Stimulated activated CD8-positive, alpha-beta memory T cell treated with anti-CD3 and anti-CD28 coated beads, Interleukin-4, amount 100 ng/mL, for 4 hours (primary cell): ENCODE data around the gene NTMT2.
"Not testable (repeated sequence)": the region's sequence is repeated elsewhere in the genome, so short reads cannot be mapped to it uniquely, and the experiment has no call there.

Experiments
- DNase-seq, 2 donors: peaks; one replicate each; pipeline ENCODE4 v3.0.0-alpha.2; 2020; ENCODE audit warnings: low read depth in 2 of 2, low spot score in 1 of 2

NTMT2 gene

DNA sequence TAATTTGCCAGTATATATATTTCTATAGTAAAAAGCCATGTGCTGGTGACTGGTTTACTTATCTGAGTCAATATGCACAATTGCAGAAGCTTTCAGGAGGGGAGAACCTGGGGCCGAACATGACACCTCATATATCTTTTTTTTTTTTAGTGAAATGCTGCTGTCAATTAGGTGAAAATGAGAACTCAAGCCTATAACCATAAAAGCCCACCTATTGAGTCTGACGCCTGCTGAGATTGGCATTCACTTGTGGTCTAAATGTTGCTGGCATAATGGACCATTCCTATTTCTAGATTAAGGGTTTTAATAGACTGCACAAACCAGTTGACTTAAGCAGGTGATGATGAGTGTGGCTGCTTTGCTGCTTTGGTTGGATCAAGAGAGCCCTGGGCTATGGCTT lies 10.8 kb downstream of the NTMT2 start:
- DNase-seq, result no peak

DNA sequence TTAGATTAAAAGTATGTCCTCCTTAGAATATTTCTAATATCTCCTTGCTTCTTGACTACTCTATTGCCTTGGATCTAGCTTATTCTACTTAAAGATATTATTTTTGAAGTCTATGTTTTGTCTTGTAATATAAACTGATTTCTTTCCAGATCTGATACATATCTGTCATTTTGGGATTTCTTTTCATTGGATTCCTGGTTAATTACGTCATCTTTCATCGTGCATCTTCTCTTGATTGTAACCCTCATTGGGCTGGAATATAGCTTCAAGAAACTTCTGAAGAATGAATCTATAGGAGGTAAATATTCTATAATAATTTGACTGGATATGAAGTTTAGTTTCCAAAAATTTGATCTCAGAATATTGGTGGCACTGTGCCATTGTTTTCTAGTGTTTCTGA lies 12.1 kb downstream of the NTMT2 start:
- DNase-seq, result no peak

- no peak for DNase-seq
These were observed 16.9 kb downstream of the NTMT2 start for GRCh38 chr1:170162459-170163246.

DNA sequence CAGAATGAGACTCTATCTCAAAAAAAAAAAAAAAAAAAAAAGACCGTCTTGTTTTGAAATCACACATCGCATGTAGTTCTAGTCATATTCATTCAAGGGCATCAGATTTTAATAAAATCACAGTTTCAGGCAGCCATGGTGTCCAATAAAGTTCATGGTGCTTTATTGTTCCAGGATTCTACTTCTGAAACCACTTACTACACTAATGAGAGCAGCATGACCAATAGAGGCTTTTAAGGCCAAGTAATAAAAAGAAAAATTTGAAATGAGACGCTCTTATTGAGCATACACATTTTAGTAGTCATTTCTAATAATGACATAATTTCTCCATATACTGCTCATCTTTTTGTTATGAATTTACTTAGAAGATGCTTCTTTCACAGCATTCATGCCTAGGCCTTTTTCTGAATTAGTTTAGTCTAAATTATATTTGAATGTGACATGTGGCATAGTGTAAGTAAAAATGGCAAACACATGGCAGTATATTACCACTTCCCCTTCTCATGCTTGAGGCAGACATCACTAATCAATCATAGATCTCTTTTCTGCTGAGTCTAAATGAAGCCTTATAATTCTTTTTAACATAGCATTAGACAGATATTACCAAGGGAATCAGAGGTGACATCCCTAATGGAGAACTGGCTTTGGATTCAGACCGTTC lies 18.5 kb downstream of the NTMT2 start:
- no peak for DNase-seq

- no peak for DNase-seq
These were observed 20.9 kb downstream of the NTMT2 start for GRCh38 chr1:170166518-170167180.

DNA sequence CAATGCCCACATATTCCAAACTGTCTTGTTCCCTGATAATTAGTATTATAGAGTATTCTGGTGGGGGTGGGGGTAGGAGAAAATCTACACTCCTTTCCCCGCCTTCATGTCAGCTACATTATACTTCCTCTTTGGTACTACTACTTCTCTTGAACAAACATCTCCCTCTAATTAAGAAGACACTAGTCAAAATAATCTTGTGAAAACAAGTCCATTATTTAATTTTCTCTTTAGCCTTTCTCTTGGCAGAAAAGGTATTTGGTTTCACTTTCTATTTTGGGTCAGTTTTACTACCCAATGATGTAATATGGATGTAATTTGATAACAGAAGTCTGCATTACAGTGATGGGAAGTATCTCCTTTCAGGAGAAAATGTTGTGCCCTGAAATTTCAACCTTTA lies 22.5 kb downstream of the NTMT2 start:
- DNase-seq, result no peak

DNA sequence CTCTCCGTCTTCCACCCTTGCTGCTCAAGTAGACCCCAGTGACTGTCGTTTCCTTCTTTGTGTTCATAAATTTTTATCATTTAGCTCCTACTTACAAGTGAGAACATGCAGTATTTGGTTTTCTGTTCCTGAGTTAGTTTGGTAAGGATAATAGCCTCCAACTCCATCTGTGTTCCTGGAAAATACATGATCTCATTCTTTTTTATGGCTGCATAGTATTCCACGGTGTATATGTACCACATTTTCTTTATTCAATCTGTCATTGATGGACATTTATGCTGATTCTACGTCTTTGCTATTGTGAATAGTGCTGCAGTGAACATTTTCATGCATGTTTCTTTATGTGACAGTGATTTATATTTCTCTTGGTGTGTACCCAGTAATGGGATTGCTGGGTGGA lies 24.8 kb downstream of the NTMT2 start:
- DNase-seq, result not testable (repeated sequence)

DNA sequence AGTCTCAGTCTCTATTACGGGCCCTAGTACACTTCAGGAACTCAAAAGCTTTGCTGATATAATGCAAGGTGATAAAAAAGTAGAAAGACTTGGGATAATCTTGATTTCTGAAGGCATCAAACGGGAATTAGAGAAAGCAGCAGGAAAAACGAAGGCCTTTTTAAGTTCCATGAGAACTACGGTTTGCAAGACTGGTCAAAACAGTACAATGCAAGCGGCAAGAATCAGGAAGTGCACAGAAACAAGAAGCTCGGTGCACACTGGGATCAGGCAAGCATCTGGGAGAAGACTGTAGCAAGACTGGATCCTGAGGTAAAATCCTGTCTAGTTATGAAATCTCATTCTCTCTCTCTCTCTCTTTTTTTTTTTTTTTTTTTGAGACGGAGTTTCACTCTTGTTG lies 28.6 kb downstream of the NTMT2 start:
- no peak for DNase-seq

- no peak for DNase-seq
These were observed 29.3 kb downstream of the NTMT2 start for GRCh38 chr1:170175041-170175440.

DNA sequence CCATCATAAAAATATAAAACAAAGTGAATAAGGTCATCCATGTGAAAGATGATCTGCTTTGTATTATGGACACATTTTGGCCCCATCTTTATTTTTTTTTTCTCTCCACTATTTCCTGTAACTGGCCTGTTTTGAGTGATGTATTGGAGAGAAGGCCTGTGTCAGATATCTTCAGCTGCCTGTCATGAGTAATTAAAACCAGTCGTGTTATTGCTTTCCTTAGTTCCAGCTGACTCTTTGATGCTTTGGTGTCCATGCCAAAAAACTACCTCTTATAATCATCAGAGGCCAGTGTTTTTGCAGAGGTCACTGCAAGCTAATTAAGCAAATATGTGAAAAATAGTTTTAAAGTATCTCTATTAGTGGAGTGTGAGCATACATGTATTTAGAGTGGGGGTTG lies 29.7 kb downstream of the NTMT2 start:
- no peak for DNase-seq

DNA sequence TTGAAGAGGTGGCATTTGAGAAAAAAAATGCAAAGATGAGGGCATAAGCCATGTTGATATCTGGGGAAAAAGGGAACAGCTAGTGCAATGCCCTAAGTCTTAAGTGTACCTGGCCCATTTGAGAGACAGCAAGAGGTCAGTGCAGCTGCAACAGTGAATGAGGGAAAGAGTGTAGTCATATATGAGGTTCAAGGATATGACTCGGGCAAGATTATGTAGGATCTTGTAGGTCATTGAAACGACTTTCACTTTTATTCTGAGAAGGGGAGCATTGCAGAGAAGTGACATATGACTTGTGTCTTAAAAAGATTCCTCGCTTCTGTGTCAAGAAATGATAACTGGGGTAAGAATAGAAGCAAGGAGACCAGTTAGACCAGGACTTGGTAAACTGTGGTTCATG lies 31.0 kb downstream of the NTMT2 start:
- no peak for DNase-seq

DNA sequence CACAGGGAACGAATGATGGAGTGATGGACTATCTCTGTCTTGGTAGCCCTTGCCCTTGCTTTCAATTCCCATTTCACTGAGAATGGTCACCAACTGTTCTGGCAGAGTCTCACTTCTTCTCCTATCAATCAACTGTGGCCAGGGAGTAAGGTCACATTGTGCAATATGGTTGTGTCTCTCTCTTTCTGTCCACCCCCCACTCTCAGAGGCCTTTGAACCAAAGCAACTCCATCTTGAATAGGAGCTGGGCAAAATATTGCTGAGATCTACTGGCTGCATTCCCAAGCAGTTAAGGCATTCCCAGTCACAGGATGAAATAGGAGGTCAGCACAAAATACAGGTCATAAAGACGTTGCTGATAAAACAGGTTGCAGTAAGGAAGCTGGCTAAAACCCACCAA lies 36.7 kb downstream of the NTMT2 start:
- no peak for DNase-seq

GRCh38 chr1:170192546-170192945 lies 46.8 kb downstream of the NTMT2 start:
- DNase-seq, result no peak

DNA sequence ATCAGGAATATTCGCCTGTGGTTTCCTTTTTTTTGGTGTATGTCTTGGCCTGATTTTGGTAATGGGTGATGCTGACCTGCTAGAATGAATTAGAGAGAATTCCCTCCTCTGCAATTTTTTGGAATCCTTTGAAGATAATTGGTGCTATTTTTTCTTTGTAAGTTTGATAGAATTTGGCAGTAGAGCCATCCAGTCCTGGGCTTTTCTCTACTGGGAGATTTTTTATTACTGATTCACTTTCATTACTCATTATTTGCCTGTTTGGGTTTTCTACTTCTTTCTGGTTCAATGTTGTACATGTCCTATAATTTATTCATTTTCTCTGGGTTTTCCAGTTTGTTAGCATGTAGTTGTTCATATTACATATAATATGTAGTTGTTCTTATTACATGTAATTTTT lies 48.7 kb downstream of the NTMT2 start:
- DNase-seq, result no peak

GRCh38 chr1:170196490-170197236 lies 50.9 kb downstream of the NTMT2 start:
- no peak for DNase-seq

DNA sequence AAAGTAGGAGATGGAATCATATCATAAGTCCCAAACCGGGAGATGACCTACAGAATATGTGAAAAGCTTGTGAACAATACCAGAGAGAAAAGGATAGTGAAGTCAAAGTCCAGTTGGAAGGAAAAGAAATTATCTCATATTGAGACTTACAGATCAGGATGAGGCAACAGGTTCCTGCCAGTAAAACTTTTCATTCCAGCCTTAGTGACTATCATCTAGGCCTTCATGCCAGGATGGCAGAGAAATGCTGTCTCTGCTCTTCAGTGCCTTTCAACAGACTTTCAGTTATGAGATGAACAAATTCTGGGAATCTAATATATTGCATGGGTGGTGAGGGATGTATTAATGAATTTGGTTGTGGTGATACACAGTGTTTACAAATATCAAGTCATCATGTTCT lies 52.3 kb downstream of the NTMT2 start:
- DNase-seq, result no peak

- no peak for DNase-seq
These were observed 52.8 kb downstream of the NTMT2 start for GRCh38 chr1:170198584-170198983.

DNA sequence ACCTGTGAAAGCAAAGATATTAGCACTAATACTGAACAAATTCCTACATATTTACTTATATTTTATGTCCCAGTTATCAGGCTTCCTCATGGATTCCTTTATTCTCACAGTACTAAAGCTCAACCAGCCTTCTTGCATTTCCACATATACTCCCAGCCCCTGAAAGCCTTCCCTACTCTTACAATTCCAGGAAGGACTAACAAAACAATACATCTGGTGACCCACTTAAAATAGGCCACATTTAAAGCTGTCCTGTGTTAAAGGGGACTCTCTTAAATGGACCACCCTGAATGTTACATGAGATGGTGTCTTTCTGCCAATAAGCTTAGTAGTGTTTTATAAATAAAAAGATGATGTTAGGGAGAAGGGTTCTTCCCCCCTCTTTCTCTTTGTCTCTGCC lies 54.4 kb downstream of the NTMT2 start:
- DNase-seq, result no peak

GRCh38 chr1:170200621-170201397 lies 55.0 kb downstream of the NTMT2 start:
- no peak for DNase-seq

DNA sequence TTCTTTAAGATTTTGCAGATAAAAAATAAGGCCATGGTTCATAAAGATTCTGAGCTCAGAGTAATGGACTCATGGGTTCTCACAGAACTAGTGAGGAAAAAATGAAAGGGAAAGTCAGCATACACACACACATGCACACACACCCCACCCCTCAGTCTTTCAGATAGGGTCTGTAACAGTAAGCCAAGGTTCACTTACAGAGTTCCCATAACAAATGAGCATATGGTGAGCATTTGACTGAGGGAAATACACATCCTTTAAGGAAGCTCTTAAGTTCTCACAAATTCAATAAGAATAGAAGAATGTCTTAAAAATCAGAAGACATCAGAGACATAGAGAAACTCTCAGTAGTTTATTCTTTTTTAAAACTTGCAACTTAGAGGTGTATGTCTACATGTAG lies 57.9 kb downstream of the NTMT2 start:
- DNase-seq, result no peak

GRCh38 chr1:170204121-170204520 lies 58.4 kb downstream of the NTMT2 start:
- DNase-seq, result no peak
